NK-92 (cell line): ENCODE data around the gene CD14.
"Not testable (repeated sequence)": the region's sequence is repeated elsewhere in the genome, so short reads cannot be mapped to it uniquely, and the experiment has no call there.

ENCODE experiments used
- DNase-seq: peaks from one replicate; lab custom pipeline; 2025; ENCODE audit not compliant: unreplicated experiment; lab: John Stamatoyannopoulos, UW

CD14 gene

DNA sequence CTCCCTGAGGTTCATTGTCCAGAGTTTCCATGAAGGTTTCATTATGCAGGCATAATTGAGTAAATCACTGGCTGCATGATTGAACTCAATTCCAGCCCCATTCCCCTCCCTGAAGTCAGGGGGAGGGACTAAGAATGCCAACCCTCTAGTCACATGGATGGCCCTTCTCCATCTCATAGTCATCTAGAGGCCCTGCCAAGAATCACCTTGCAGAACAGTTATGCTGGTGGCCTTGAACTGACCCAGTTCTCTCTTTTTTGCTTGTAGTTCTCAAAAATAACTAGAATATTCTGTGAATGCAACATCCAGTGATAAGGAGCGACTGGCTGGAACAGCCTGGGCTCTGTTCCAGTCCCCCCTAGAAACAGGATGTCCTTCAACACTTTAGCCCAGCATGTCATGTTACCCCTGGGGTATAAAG, 36.6 kb downstream of the CD14 start:
- DNase-seq, result no peak

DNA sequence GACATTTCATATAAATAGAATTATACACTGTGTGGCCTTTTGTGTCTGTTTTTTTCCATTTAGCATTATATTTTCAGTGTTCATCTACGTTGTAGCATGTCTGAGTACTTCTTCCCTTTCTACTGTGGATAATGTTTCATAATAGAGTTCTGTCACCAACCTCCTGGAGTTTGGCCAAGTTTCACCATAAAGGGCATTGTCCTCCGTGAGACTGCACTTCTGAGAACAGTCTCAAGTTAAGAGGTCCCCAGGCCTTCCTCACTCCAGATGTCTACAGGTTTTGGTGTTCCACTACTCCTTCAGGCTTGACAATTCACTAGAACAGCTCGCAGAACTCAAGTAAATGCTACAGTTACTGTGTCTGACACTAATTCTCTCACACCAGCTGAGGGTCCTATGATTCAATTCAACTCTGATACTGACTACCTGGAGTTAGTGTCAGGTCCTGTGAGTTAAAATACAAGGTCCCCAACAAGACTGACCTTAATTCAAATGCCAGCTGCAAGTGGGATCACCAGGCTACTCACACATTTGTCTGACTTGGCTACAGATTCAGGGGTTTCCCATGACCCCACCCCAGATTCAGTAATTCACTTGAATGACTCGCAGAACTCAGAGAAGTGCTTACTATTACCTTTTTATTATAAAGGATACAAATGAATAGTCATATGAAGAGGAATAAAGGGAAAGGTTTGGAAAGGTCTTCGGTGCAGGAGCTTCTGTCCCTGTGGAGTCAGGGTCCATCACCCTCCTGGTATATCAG, 37.3 kb downstream of the CD14 start:
- no peak for DNase-seq

DNA sequence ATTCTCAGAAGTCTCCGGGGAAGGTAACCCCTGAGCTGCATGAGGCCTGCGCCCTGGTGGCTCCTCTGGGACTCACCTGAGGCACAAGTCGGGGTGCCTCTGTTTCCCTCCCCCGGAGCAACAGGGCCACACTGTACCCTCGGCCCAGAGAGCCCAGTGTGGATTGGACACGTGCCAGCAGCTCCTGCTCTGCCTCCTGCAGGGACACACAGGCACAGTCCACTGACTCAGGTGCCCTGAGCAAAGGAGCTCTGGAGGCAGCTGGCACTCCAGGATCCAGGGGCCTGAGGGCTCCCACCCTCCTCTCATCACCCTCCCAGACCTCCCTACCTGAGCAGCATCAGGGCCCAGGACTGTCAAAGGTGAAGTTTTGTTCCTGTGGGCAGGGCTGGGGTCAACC, 38.8 kb downstream of the CD14 start:
- no peak for DNase-seq

DNA sequence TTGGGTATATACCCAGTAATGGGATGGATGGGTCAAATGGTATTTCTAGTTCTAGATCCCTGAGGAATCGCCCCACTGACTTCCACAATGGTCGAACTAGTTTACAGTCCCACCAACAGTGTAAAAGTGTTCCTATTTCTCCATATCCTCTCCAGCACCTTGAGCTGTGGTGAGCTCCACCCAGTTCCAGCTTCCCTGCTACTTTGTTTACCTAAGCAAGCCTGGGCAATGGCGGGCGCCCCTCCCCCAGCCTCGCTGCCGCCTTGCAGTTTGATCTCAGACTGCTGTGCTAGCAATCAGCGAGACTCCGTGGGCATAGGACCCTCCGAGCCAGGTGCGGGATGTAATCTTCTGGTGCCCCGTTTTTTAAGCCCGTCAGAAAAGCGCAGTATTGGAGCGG, 39.9 kb downstream of the CD14 start:
- not testable (repeated sequence) for DNase-seq

DNA sequence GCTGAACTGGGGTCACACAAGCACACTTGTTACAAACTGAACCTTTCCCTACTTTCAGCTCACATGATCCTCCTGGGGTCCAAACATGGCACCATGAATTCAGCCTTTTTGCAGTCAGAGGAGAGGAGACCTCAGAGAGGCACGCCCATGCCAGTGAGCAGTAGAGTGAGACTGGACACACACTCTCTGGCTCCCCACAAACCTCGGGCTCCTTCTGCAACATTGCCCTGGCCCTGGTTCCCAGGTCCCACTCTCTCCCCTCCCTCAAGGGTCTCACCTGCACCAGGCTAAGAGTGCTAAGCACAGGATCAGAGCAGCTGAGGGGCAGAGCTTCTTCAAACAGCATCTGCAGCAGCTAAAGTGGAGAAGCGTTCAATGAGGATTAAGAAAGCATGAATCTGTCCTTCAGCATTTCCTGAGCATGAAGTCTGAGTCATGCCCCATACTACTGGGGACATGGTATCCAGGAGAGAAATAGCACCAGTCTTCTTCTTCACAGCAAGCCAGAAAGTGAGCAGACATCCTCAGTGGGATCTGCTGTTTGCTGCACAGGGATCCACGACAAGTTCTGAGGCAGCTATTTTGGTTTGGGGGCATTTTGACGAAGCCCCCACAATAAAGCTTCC, 41.1 kb downstream of the CD14 start:
- DNase-seq, result no peak

DNA sequence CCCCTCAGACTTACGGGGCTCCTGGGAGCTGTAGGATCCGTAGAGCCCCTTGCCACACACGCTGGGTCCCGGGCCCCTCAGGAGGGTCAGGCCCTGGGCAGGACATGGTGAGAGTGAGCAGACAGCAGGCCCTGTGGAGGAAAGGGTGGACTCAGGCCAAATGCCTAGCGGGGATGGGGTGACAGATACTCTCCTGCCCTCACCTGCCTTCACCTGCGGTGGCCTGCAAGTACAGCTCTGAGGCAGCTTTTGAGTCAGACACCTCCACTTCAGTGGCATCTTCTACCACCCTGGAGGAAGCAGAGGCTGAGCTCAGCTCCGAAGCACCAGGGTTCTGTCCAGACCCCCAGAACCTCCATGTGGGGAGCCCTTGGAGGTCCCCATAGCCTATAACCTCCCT, 42.1 kb downstream of the CD14 start:
- DNase-seq, result no peak

DNA sequence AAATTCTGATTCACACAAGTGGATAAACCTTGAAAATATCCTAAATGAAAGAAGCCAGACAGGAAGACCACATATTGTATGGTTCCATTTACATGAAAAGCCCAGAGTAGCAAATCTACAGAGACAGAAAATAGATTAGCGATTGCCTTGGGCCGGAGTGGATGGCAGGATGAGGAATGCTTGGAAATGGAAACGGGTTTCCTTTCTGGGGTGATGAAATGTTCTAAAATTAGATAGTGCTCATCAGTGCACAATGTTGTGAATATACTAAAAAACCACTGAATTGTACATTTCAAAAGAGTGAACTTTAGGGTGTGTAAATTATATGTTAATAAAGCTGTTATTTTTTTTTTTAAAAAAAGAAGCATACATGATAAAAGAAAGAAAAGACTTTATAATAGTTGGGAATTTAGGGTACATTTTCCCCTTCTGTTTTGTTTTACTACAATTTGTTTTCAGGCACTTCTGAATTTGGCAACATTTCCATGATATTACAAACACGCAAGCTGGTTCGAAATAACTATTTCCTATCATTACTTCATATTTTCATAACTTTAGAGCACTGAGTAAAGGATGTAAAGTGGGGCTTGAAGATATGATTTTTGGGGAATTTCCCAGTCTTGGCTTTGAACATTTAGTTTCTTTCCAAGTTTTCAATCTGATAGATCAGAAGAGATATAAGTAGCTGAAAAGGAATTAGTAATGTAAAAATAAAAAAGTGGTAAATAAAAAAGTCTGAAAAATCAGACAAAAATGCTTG, 44.5 kb downstream of the CD14 start:
- no peak for DNase-seq

DNA sequence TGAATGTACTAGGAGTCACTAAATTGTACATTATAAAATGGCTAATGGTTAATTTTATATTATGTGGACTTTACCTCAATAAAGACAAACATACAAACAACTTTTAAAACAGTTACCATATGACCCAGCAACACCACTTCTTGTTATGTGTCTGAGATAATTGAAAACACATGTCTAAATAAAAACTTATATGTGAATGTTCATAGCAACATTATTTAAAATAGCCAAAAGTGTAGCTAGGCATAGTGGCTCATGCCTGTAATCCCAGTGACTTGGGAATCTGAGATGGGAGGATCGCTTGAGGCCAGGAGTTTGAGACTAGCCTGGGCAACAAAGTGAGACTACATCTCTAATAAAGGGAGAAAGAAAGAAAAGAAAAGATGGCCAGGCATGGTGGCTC, 45.5 kb downstream of the CD14 start:
- no peak for DNase-seq
